NB4 (cell line): Measurements from ENCODE around the gene ARF4.
A peak's percentile ranks its signal among the peaks of the same experiment; 100 is the strongest.

Source experiments
- DNase-seq: peaks from one replicate; pipeline ENCODE4 v3.0.0; 2010; ENCODE audit warnings: low read depth
- H3K4me3 ChIP-seq: one replicate; pipeline ENCODE4 v1.5.1; 2011; ENCODE audit warnings: mild to moderate bottlenecking, low read depth, low read length, moderate library complexity
- MAX ChIP-seq: IDR thresholded peaks from 2 replicates; pipeline ENCODE4 v1.6.1; 2011; ENCODE audit warnings: low read depth, low read length
- MYC ChIP-seq: IDR thresholded peaks from 2 replicates; pipeline ENCODE4 v1.6.1; 2011; ENCODE audit warnings: low read depth, low read length
- POLR2A ChIP-seq: IDR thresholded peaks from 2 replicates; pipeline ENCODE4 v1.6.1; 2011; ENCODE audit warnings: mild to moderate bottlenecking; ENCODE audit not compliant: insufficient read length; ENCODE audit errors: extremely low read depth
- TF ChIP-seq, protein P1 (sequence below): IDR thresholded peaks from one replicate; pipeline ENCODE4 v1.5.1; 2012; ENCODE audit warnings: low read depth, low read length

Gene ARF4

DNA sequence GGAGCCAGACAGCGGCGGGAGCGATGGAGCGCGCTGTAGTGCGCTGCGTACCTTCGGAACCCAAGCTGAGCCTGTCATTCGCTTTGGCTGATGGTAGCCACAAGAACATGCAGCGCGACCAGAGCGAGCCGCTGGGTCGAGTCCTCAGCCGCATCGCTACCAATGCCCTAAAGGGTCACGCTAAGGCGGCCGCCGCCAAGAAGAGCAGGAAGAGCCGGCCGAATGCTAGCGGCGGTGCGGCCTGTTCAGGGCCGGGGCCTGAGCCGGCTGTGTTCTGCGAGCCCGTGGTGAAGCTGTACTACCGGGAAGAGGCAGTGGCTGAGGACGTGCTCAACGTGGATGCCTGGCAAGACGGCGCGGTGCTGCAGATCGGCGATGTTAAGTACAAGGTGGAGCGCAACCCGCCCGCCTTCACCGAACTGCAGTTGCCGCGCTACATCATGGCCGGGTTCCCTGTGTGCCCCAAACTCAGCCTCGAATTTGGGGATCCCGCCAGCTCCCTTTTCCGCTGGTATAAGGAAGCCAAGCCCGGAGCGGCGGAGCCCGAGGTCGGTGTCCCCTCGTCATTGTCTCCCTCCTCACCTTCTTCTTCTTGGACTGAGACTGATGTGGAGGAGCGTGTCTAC is 40.6 kb downstream of the ARF4 start:
- TF ChIP-seq MYC (0 out of 2 replicates have a peak, but pooled peaks have one; percentile 13), MAX (no peak), POLR2A (no peak)
- TF ChIP-seq, protein P1, sequence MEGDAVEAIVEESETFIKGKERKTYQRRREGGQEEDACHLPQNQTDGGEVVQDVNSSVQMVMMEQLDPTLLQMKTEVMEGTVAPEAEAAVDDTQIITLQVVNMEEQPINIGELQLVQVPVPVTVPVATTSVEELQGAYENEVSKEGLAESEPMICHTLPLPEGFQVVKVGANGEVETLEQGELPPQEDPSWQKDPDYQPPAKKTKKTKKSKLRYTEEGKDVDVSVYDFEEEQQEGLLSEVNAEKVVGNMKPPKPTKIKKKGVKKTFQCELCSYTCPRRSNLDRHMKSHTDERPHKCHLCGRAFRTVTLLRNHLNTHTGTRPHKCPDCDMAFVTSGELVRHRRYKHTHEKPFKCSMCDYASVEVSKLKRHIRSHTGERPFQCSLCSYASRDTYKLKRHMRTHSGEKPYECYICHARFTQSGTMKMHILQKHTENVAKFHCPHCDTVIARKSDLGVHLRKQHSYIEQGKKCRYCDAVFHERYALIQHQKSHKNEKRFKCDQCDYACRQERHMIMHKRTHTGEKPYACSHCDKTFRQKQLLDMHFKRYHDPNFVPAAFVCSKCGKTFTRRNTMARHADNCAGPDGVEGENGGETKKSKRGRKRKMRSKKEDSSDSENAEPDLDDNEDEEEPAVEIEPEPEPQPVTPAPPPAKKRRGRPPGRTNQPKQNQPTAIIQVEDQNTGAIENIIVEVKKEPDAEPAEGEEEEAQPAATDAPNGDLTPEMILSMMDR, result no peak
- peak overlapping the region; percentile 92 for H3K4me3 ChIP-seq
- no peak for DNase-seq

GRCh38 chr3:57555738-57556458 is 41.2 kb downstream of the ARF4 start, which contains the start of gene PDE12:
TSS of gene PDE12 (plus strand) at chr3:57556274. CDS start at chr3:57556380, 106 bp downstream.
- DNase-seq, result peak; percentile 92
- peak; percentile 99 for TF ChIP-seq MYC
- TF ChIP-seq POLR2A, result peak; percentile 79
- peak; percentile 99 for TF ChIP-seq MAX
- TF ChIP-seq, protein P1, result no peak
- H3K4me3 ChIP-seq, result peak within 1 kb of the TSS; percentile 92

DNA sequence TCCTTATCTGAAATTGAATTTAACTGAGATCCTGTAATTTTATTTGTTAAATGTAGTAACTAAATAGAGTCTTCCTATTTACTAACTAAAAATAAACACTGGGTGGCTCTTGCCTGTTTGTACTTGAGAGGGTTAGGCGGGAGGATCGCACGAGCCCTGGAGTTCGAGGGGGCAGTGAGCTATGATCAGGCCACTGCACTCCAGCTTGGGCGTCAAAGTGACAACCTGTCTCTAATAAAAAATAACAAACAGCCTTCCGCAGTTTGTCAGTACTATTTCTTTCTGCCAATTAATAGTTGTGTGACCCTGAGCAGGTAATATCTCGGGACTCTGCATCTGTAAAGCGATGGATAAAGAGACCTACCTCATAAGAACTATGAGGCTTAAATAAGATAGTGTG is 41.8 kb downstream of the ARF4 start:
- H3K4me3 ChIP-seq, result peak overlapping the region; percentile 92
- TF ChIP-seq, protein P1, result no peak
- TF ChIP-seq MYC (no peak), POLR2A (no peak), MAX (no peak)
- DNase-seq, result peak; percentile 43

GRCh38 chr3:57546616-57547015 is 50.5 kb downstream of the ARF4 start:
- no peak overlapping the region for H3K4me3 ChIP-seq
- DNase-seq, result no peak
- TF ChIP-seq MYC (no peak), MAX (no peak), POLR2A (no peak)
- TF ChIP-seq, protein P1, result no peak

- TF ChIP-seq, protein P1, result no peak
- TF ChIP-seq POLR2A (no peak), MYC (no peak), MAX (no peak)
- no peak overlapping the region for H3K4me3 ChIP-seq
- DNase-seq, result no peak
Measured at GRCh38 chr3:57545636-57546268, 51.4 kb downstream of the ARF4 start.
